Natural killer cell treated with Interleukin-12 subunit alpha and Interleukin-12 subunit beta and Interleukin-15 and Interleukin-18, amount 100 ng/mL, for 72 hours (primary cell): ENCODE measurements around the gene CHPT1. TPM values are rescaled to one million over a fixed set of nuclear protein-coding genes. Genes with fewer than 3 reads are reported as not detected.
A peak's percentile ranks its signal among the peaks of the same experiment; 100 is the strongest.

Experiments
- ATAC-seq, 2 donors: fragments of 150-1000 bp; cut with Tn5 transposase in 1 of 2; sonication (Bioruptor Pico), chemical (Tn5 transposase) in 1 of 2; 2 replicates each; pipeline ENCODE4 v1.10.0; 2021
- DNase-seq: peaks from one replicate; pipeline ENCODE4 v3.0.0; 2022; ENCODE audit warnings: low spot score
- H3K27ac Mint-ChIP-seq, 2 donors: 1 replicate in 1 of 2; 2 replicates in 1 of 2; pipeline ENCODE4 v1.8.0; 2022; ENCODE audit warnings: mixed read lengths in 2 of 2, mild to moderate bottlenecking in 1 of 2, moderate library complexity in 1 of 2
- H3K27me3 Mint-ChIP-seq, 2 donors: 1 replicate in 1 of 2; 2 replicates in 1 of 2; pipeline ENCODE4 v1.8.0; 2022; ENCODE audit warnings: mixed read lengths in 2 of 2
- H3K36me3 Mint-ChIP-seq: one replicate; pipeline ENCODE4 v1.8.0; 2022; ENCODE audit warnings: mixed read lengths
- H3K4me1 Mint-ChIP-seq, 2 donors: 1 replicate in 1 of 2; 2 replicates in 1 of 2; pipeline ENCODE4 v1.8.0; 2022; ENCODE audit warnings: low read depth in 2 of 2, mixed read lengths in 2 of 2, mild to moderate bottlenecking in 1 of 2
- H3K4me3 Mint-ChIP-seq: one replicate; pipeline ENCODE4 v1.8.0; 2022; ENCODE audit warnings: mixed read lengths
- H3K9me3 Mint-ChIP-seq: 2 replicates; pipeline ENCODE4 v1.8.0; 2022; ENCODE audit warnings: mixed read lengths
- total RNA-seq, 2 donors: library from RNA; stranded (reverse); gene quantifications; one replicate each; pipeline ENCODE4 v1.2.3, GENCODE V29; 2022

The CHPT1 gene
- total RNA-seq, 2 donors from 2014 or later, result 5.3 to 21.0 TPM

DNA sequence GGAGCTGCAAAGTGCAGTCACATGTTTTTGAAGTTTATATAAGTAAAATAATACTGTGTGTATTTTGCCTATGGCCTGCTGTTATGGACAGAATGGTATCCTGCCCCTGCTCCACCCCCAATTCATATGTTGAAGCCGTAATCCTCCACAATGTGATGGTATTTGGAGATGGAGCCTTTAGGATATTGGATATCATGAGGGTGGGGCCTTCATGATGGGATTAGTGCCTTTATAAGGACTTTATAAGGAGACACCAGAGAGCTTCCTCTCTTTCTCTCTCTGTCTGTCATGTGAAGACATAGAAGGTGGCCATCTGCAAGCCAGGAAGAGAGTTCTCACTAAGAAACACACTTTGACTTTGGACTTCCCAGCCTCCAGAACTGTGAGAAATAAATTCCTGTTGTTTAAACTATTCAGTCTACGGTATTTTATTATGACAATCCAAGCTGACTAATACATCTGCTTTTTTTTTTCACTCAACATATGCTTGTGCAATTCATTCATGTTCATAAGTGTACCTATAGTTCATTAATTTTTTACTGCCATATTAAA, 3.1 kb upstream of the CHPT1 start:
- Mint-ChIP-seq H3K9me3 (no peaks in the 10 kb centered on the region), H3K4me1 (peaks cover 17% of the 10 kb centered on the region in 2 donors), H3K4me3 (no peak overlapping the region), H3K27me3 (peaks cover 2 to 3% of the 10 kb centered on the region in 2 donors), H3K36me3 (no peaks in the 10 kb centered on the region), H3K27ac (no peak overlapping the region)
- no peak for DNase-seq
- no peak for ATAC-seq

GRCh38 chr12:101694986-101695385, 2.5 kb upstream of the CHPT1 start:
- ATAC-seq (no peak), DNase-seq (no peak)
- Mint-ChIP-seq H3K9me3 (no peaks in the 10 kb centered on the region), H3K4me3 (no peak overlapping the region), H3K36me3 (no peaks in the 10 kb centered on the region), H3K27me3 (peaks cover 0 to 5% of the 10 kb centered on the region in 2 donors), H3K4me1 (peaks cover 17 to 21% of the 10 kb centered on the region in 2 donors), H3K27ac (no peak overlapping the region)

DNA sequence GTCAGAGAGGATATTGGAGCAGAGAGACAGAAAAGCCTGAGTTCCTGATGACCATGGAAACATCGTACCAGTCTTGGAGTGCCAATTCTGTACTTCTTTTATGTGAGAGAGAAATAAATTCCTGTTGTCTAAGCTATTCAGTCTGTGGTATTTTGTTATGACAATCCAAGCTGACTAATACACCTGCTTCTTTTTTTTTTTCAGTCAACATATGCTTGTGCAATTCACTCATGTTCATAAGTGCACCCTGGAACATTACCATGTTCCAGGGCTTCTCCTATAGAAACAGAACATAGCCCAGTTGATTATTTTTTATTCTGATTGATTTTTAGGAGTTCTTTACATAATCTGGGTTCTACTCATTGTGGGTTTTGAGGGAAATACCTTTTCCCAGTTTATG, 1.7 kb upstream of the CHPT1 start:
- H3K4me3 Mint-ChIP-seq, result no peak overlapping the region
- H3K9me3 Mint-ChIP-seq, result no peaks in the 10 kb centered on the region
- H3K27ac Mint-ChIP-seq, result no peak overlapping the region
- peaks cover 0 to 5% of the 10 kb centered on the region in 2 donors for H3K27me3 Mint-ChIP-seq
- peaks cover 17 to 25% of the 10 kb centered on the region in 2 donors for H3K4me1 Mint-ChIP-seq
- ATAC-seq, result no peak
- H3K36me3 Mint-ChIP-seq, result no peaks in the 10 kb centered on the region
- no peak for DNase-seq

DNA sequence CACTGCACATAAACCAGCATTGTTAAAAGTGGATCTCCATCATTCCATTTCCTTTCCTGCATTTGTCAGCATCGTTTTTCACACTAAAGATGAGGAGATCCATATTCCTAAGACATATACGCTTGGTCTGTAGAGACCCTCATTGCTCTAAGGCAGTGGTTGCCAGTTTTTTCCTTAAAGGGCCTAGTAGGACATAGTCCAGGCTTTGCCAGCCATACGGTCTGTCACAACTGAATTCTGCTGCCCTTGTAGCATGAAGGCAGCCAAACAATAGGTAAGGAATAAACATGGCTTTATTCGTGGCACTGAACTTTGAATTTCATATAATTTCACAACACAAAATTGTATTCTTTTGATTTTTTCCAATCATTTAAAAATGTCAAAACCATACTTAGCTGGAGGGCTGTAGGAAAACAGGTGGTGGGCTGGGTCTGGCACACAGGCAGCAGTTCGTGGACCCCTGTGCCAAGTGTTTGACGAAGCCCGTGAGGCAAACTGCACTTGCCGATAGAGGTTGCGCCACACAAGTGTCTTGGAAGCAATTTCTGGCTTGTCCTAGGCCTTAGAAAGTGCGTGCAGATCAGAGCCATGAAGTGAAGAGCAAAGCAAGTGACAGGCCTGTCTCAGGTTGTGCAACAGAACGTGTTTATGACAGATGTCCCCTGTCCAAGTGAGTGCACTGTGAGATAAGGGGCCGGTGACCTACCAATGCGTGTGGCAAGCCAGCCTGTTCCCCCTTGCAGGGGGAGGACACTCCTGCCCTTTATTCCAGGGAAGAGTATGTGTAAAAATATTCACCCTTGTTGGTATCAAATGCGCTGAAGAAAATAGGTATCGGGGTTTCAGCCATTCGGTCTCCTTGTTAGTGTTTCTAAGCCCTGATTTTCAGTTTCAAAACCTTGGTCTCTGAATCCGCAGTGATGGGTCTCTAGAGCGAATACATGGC, 916 bp upstream of the CHPT1 start:
- DNase-seq (no peak), ATAC-seq (peak in 1 of 2 donors; percentile 39)
- peak overlapping the region; percentile 56 to 70 for H3K27ac Mint-ChIP-seq
- H3K9me3 Mint-ChIP-seq, result no peaks in the 10 kb centered on the region
- peaks cover 17 to 30% of the 10 kb centered on the region in 2 donors for H3K4me1 Mint-ChIP-seq
- peak overlapping the region; percentile 92 for H3K4me3 Mint-ChIP-seq
- peaks cover 0 to 5% of the 10 kb centered on the region in 2 donors for H3K27me3 Mint-ChIP-seq
- no peaks in the 10 kb centered on the region for H3K36me3 Mint-ChIP-seq

DNA sequence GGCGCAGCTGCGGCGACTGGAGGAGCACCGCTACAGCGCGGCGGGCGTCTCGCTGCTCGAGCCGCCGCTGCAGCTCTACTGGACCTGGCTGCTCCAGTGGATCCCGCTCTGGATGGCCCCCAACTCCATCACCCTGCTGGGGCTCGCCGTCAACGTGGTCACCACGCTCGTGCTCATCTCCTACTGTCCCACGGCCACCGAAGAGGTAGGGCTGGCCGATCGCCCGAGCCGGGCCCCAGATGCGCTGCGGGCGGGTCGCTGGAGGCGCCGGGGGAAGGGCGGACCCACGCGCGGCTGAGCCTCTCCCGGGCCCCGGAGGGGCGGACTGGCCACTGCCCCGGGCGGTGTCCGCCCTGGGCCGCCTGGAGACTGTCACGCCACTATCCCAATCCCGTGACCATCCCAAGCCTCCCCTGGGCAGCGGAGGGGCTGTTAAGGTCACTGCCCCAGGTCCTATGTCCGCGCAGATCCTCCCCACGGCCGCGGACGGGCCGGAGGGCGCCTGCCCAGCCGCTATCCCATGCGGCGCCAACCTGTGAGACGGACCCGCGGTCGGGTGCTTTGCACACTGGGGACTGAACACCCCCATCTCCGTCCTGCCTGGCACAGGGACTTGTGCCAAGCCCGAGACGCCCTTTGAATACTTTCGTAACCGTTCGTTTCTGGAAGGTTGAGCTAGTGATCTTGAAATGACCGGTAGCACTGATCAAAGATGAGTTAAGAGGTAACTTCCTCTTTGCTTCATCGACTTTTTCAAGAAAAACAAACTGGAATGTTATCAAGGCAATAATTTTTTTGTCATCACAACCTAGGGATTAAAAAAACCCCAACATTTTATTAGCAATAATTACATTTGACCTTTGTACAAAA, 725 bp downstream of the CHPT1 start:
- peak overlapping the region; percentile 17 to 69 for H3K27ac Mint-ChIP-seq
- peak overlapping the region; percentile 87 for H3K4me3 Mint-ChIP-seq
- peaks cover 17 to 30% of the 10 kb centered on the region in 2 donors for H3K4me1 Mint-ChIP-seq
- H3K9me3 Mint-ChIP-seq, result no peaks in the 10 kb centered on the region
- no peaks in the 10 kb centered on the region for H3K36me3 Mint-ChIP-seq
- DNase-seq (no peak), ATAC-seq (peak; percentile 65 to 70)
- peaks cover 0 to 2% of the 10 kb centered on the region in 2 donors for H3K27me3 Mint-ChIP-seq

- Mint-ChIP-seq H3K9me3 (no peaks in the 10 kb centered on the region), H3K4me3 (peak overlapping the region; percentile 87), H3K27me3 (peaks cover 0 to 2% of the 10 kb centered on the region in 2 donors), H3K36me3 (no peaks in the 10 kb centered on the region), H3K27ac (peak overlapping the region; percentile 17 to 69), H3K4me1 (peaks cover 17 to 30% of the 10 kb centered on the region in 2 donors)
- no peak for DNase-seq
- ATAC-seq, result no peak
Observed at GRCh38 chr12:101698800-101699347, 1.4 kb downstream of the CHPT1 start.

DNA sequence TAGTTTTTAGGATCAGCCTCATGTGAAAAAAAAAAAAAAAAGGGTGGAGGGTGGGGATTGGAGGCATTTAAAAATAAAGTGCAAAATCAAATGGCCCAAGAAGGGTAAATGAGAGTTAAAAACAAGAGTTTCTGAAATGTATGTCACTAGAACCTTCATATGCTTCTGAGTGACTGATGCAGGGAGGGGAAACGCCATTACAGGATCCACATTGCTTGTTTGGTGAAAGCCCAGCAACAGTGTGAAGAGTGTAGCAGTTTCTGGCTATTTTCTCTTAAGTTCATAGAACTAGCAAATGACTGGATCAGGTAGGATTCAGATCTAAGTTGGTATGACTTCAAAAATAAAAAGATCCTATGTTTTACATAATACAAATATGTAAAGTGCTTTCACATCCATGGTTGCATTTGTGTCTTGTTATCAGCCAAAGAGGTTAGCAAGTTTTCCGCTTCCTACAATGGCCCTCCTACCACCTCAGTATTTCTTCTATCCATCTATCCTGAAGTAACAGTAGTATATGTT, 2.9 kb downstream of the CHPT1 start:
- no peak for DNase-seq
- Mint-ChIP-seq H3K9me3 (no peaks in the 10 kb centered on the region), H3K4me3 (peak overlapping the region; percentile 87), H3K4me1 (peaks cover 17 to 30% of the 10 kb centered on the region in 2 donors), H3K27me3 (peaks cover 0 to 2% of the 10 kb centered on the region in 2 donors), H3K27ac (no peak overlapping the region), H3K36me3 (no peaks in the 10 kb centered on the region)
- no peak for ATAC-seq

- ATAC-seq (no peak), DNase-seq (no peak)
- H3K36me3 Mint-ChIP-seq, result no peaks in the 10 kb centered on the region
- peaks cover 6 to 19% of the 10 kb centered on the region in 2 donors for H3K4me1 Mint-ChIP-seq
- peaks cover 0 to 2% of the 10 kb centered on the region in 2 donors for H3K27me3 Mint-ChIP-seq
- H3K9me3 Mint-ChIP-seq, result no peaks in the 10 kb centered on the region
- H3K27ac Mint-ChIP-seq, result no peak overlapping the region
- no peak overlapping the region for H3K4me3 Mint-ChIP-seq
Observed at GRCh38 chr12:101703487-101703886, 6.0 kb downstream of the CHPT1 start.

DNA sequence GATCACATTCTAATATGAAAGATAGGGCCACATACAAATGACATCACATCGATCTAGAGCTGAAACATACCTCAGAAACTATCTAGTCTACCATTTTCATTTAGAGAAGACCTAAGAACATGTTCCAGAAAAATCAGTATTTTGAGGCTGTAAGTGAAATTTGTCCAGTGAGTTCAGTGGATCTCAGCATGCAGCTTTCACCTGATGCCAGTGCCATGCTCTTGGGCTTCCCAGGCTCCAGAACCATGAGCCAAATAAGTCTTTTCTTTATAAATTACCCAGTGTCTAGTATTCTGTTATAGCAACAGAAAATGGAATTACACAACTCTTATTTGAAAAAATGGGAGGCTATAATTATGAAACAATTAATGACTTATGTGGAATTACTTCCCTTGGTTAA, 9.0 kb downstream of the CHPT1 start:
- DNase-seq (no peak), ATAC-seq (no peak)
- Mint-ChIP-seq H3K36me3 (no peaks in the 10 kb centered on the region), H3K4me1 (peaks cover 4 to 9% of the 10 kb centered on the region in 2 donors), H3K27ac (no peak overlapping the region), H3K9me3 (no peaks in the 10 kb centered on the region), H3K4me3 (no peak overlapping the region), H3K27me3 (no peaks in the 10 kb centered on the region)

DNA sequence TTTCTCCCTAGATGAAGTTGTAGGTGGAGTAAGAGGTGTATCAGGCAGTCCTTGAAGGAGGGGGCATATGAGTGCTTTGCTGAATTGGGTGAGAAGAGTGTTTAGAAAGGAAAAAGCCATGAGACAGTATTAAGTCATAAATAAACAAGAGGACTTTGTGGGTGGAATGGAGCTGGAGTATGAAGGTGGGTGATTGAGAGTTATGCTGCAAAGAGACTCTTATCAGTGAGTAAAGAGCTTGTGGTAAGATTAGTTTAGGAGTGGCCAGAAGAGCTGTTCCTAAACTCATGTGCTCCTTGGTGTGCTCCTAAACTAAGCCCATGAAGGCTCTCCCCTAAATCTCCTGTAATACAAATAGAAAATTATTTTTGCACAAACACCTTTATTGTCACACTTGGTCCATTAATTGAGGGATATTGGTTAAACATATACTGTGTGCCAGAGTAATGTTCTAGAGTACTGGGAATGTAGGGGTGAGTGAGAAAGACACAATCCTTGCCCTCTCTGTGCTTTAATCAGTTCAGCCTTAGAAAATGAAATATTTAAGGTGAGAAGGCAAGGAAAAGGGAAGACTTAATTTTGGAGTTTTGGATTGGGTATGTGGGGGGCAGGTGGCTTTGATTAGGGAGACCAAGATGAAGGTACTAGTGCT, 9.8 kb downstream of the CHPT1 start:
- Mint-ChIP-seq H3K9me3 (no peaks in the 10 kb centered on the region), H3K36me3 (no peaks in the 10 kb centered on the region), H3K27me3 (no peaks in the 10 kb centered on the region), H3K4me1 (peaks cover 4 to 8% of the 10 kb centered on the region in 2 donors), H3K27ac (no peak overlapping the region), H3K4me3 (no peak overlapping the region)
- ATAC-seq, result no peak
- DNase-seq, result no peak

GRCh38 chr12:101710288-101710687, 12.8 kb downstream of the CHPT1 start:
- no peak overlapping the region for H3K27ac Mint-ChIP-seq
- H3K36me3 Mint-ChIP-seq, result no peaks in the 10 kb centered on the region
- H3K27me3 Mint-ChIP-seq, result no peaks in the 10 kb centered on the region
- H3K4me1 Mint-ChIP-seq, result peaks cover 4 to 8% of the 10 kb centered on the region in 2 donors
- H3K9me3 Mint-ChIP-seq, result no peaks in the 10 kb centered on the region
- no peak overlapping the region for H3K4me3 Mint-ChIP-seq
- DNase-seq (no peak), ATAC-seq (no peak)

DNA sequence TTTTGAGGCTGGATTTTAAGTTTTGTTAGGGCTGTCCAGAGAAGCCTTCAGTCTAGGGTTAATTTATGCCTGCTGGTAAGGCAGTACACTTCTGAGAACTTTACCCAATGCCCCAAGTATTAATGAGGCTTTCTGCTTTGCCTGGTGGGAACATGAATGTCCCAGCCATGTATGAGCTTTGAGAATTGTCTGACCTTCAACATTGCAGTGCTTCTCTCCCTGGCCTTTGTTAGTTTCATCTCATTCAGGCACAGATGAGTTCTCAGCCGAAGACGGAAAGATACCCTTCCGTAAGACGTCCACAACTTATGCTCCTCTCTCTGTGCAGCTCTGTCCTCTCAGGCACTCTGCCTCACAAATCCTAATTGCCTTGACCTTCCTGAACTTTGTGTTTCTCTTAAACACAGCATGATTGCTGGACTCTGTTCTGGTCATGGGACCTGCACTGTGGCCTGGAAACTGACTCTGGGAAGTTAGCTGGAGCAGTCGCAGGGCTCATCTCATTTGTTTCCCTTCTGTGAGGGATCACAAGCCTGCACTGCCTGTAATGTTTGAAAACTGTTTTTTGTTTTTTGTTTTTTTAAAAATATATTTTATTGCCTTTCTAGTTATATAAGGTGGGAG, 15.7 kb downstream of the CHPT1 start:
- H3K9me3 Mint-ChIP-seq, result no peaks in the 10 kb centered on the region
- DNase-seq (no peak), ATAC-seq (no peak)
- no peak overlapping the region for H3K4me3 Mint-ChIP-seq
- H3K27ac Mint-ChIP-seq, result no peak overlapping the region
- H3K36me3 Mint-ChIP-seq, result no peaks in the 10 kb centered on the region
- peaks cover 4 to 8% of the 10 kb centered on the region in 2 donors for H3K4me1 Mint-ChIP-seq
- H3K27me3 Mint-ChIP-seq, result no peaks in the 10 kb centered on the region
